Activated T-cell treated with anti-CD3 and anti-CD28 coated beads for 24 hours (primary cell): ENCODE data around the gene SGSM2.
A peak's percentile ranks its signal among the peaks of the same experiment; 100 is the strongest.

Source experiments
- DNase-seq: peaks from one replicate; pipeline ENCODE4 v3.0.0-alpha.2; 2020; ENCODE audit warnings: low read depth

SGSM2 gene

GRCh38 chr17:2399572-2400473 lies 62.5 kb downstream of the SGSM2 start:
- DNase-seq: peak; percentile 91

- peak; percentile 47 for DNase-seq
These were observed 63.2 kb downstream of the SGSM2 start for GRCh38 chr17:2400474-2400866.

- DNase-seq: peak; percentile 89
These were observed 63.6 kb downstream of the SGSM2 start, which contains the start of gene MNT for GRCh38 chr17:2400877-2401425. Gene MNT, minus strand, starts transcription at chr17:2401060. Its CDS starts 348 bp downstream, at chr17:2400712.

GRCh38 chr17:2401426-2402221 lies 64.3 kb downstream of the SGSM2 start:
- DNase-seq: peak; percentile 99

- no peak for DNase-seq
These were observed 65.2 kb downstream of the SGSM2 start for GRCh38 chr17:2402544-2402943.

- no peak for DNase-seq
These were observed 65.7 kb downstream of the SGSM2 start for GRCh38 chr17:2403044-2403443.

GRCh38 chr17:2405247-2405926 lies 68.1 kb downstream of the SGSM2 start:
- DNase-seq: no peak

GRCh38 chr17:2406271-2406902 lies 69.1 kb downstream of the SGSM2 start:
- no peak for DNase-seq

GRCh38 chr17:2406903-2407790 lies 69.8 kb downstream of the SGSM2 start:
- no peak for DNase-seq

- no peak for DNase-seq
These were observed 73.7 kb downstream of the SGSM2 start for GRCh38 chr17:2410951-2411350.

GRCh38 chr17:2412561-2413021 lies 75.3 kb downstream of the SGSM2 start:
- DNase-seq: no peak

- no peak for DNase-seq
These were observed 77.3 kb downstream of the SGSM2 start for GRCh38 chr17:2414446-2415064.

GRCh38 chr17:2415081-2415480 lies 77.8 kb downstream of the SGSM2 start:
- DNase-seq: no peak

GRCh38 chr17:2416010-2416734 lies 78.9 kb downstream of the SGSM2 start:
- peak; percentile 77 for DNase-seq

GRCh38 chr17:2418572-2418971 lies 81.3 kb downstream of the SGSM2 start:
- no peak for DNase-seq

GRCh38 chr17:2419486-2419885 lies 82.2 kb downstream of the SGSM2 start:
- DNase-seq: no peak

- DNase-seq: no peak
These were observed 82.9 kb downstream of the SGSM2 start for GRCh38 chr17:2420176-2420575.

GRCh38 chr17:2421315-2422147 lies 84.2 kb downstream of the SGSM2 start:
- DNase-seq: no peak
